HK-2 (cell line): ENCODE data around the gene PSTK.

ENCODE experiments used
- DNase-seq: peaks from one replicate; pipeline ENCODE4 v3.0.0-alpha.2; 2018; ENCODE audit not compliant: unreplicated experiment

Gene PSTK

GRCh38 chr10:122992031-122992585 lies 11.9 kb downstream of the PSTK start:
- no peak for DNase-seq

DNA sequence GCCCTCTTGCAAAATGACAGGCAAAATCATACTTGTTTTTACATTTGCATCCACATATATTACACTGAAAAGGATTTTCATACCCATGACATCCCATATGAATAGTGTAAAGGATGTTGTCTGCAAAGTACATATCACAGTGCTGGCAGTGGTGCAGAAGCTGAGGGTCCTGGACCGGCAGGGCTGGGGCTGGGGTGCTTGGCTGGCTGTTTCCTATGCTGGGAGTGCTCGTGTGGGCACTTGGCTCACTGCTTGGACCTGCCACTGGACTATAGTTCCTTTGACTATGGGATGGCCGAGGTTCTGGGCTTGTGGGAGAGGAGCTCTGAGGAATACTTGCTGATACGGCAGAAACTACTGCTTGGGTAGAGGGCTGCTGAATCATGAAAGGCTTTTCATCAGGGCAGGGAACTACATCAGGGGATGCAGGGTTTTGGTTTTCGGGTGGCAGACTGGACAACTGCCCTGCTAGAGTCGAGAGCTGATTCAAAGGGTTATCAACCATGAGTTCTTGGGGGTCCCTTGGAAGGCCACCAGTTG lies 13.7 kb downstream of the PSTK start:
- no peak for DNase-seq

DNA sequence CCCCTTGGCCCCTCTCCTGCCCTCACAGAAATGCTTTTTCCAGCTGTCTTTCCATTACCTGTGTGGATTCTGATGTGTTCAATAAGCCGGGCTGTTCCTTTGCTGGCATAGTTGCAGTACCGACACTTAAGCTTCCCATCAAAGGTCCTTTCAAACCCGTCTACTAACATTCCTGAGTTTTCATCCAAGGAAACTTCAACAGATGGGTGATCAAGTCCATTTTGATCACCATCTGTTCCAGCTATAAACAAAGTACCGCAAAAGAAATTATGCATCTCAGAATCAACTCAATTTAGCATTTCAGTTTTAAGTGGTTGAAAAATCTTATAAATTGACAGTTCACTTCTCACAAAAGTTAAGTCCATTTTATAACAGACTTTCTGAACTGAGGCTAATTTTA lies 15.7 kb downstream of the PSTK start:
- DNase-seq, result no peak

DNA sequence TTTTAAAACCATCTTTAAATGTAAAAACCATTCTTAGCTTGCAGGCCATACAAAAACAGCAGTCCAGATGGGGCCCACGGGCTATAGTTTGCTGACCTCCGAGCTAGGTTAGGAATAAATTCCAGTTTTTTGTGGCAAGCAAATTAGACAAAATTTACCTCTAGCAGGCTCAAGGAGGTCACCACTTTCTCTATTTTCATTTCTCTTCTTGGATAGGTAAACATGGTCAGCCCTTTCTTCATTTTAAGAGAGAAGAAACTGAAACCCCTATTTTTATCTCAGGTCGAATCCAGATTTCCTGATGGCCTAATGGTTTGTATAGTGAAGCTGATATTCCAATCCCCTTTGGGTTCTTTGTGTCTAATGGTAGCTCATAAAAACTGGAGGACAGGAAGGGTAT lies 17.7 kb downstream of the PSTK start:
- no peak for DNase-seq

GRCh38 chr10:122998360-122998917 lies 18.2 kb downstream of the PSTK start:
- DNase-seq, result no peak

GRCh38 chr10:122998934-122999333 lies 18.7 kb downstream of the PSTK start:
- no peak for DNase-seq

- no peak for DNase-seq
Measured at GRCh38 chr10:122999347-122999746, 19.1 kb downstream of the PSTK start.

DNA sequence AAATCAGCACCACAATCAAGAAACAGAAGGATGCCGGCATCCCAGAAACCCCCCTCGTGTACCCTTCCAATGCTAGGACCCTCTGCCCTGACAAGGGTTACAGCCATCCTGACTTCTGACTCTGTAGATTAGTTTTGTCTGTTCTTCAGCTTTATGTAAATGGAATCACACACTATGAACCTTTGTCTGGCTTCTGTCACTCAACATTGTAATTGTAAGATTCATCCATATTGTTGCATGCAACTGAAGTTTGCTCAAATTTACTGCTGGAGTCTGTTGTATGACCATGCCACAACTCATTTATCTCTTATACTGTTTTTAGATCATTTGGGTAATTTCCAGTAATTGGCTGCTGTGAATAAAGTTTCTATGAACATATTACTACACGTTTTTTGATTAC lies 20.0 kb downstream of the PSTK start:
- DNase-seq, result no peak

DNA sequence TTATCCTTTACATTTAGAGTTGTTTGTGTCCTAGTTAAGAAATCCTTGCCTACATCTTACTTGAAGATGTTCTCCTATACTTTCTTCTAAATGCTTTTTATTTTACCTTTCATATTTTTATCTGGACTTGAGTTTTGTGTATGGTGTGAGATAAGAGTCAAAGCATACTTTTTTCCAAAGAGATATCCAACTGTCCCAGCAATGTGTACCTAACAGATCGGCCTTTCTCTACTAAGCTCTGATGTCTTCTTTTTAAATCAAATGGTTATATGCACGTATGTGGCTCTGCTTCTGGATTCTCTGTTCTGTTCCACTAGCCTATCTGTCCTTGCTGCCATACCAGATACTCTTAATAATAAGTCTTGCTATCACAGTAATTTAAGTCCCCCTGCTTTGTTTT lies 21.2 kb downstream of the PSTK start:
- no peak for DNase-seq

DNA sequence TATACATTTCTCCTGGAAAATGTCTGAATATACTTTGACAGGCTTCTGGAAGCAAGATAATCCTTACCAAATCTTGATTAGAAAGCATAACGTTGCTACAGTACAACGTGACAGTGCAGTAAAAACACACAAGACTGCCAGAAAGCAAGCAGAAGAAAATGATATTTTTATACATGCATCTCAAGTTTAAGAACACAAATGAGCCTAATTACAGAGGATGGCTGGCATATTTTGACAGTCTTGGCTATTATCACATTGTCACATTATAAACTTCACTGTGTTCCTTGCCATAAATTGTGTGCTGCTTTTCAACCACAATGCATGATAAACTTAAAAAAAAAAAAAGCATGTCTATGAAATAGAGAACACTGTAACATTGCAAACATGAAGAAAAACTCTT lies 24.1 kb downstream of the PSTK start:
- no peak for DNase-seq

GRCh38 chr10:123007558-123008354 lies 27.6 kb downstream of the PSTK start:
- DNase-seq, result peak; percentile 36

DNA sequence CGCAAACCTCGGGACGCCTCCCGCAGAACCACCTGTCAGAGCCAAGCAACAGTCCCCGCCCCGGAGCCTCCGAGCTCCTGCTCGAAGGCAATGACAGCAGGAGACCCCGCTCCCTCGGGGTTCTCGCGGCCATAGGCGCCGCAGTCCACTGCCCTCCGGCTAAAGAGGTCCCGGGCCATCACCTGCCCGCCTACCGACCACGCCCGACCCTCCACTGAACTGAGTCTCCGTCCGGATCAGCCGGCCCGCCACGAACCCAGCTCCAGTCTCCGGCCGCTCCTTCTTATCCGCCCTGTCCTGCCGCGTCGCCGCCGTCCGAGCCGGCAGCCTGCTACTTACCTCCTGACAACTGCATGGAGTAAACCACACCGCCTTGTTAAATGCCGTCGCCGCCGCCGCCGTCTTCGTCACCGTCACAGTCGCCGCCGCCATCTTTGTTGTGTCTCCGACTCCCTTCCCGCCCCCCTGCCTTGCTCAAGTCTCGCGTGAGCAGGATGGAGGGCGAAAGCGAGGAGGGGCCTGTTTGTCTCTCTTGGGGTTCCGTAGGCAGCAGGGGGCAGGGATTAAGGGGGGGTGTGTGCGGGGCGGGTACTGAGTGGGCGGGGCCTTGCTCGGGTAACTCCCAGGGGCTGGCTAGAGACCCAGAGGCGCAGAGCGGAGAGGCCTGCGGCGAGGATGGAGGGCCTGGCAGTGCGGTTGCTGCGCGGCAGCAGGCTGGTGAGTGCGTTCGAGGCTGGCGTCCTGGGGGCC lies 28.3 kb downstream of the PSTK start, which contains the start of the genes ACADSB and IKZF5:
ACADSB (plus strand) TSS at position 652 of the 750 bp plus-strand sequence; CDS start at position 676, 24 bp downstream.
IKZF5 (minus strand) TSS at position 441 of the 750 bp plus-strand sequence. CDS start 10,170 bp downstream, outside the sequence.
- peak; percentile 98 for DNase-seq

DNA sequence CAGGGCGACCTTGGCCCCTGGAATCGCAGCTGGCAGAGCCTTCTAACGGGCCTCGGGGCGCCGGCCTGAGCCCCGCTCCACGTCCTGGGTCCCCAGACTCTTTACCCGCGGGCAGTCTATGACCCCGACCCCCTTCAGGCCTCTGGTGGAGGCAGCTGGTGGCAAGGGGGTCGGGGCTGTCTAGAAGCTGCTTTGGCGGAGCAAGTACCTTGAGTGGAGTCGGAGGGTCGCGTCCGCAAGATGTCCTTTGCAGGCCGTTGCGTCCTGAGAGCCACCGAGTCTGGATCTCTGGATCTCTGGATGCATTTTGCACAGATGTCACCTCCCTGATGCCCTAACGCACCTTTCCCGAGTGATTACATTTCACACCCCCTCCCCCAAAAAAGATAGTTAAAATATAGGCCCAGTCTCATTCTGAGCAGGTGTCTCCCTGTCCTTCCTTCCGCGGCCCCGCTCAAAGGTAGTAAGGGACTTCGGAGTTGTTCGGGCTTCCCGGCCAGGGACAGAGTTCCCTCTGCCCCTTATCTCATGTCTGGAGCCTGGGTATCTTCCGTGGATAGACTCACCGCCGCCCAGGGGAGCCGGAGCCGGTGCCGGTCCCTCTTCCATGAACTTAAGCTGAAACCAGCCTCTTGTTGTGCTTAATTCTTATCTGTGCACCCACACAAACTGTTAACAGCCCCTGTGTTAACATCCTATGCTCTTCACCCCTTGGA lies 29.1 kb downstream of the PSTK start:
- peak; percentile 40 for DNase-seq

DNA sequence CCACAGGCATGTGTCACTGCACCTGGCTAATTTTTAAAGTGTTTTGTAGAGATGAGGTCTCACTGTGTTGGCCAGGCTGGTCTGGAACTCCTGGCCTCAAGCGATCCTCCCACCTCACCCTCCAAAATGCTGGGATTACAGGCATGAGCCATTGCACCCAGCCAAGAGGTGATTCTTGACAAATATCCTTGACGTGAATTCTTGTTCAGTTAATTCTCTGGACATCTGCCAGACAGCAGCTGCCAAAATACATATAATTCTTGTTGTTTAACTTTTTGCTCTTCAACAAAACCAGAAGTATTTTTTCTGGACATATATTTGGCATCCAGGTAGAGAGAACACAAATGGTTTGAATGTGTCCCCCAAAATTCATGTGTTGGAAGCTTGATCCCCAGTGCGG lies 31.8 kb downstream of the PSTK start:
- DNase-seq, result no peak

GRCh38 chr10:123013456-123014419 lies 33.5 kb downstream of the PSTK start:
- DNase-seq, result no peak

DNA sequence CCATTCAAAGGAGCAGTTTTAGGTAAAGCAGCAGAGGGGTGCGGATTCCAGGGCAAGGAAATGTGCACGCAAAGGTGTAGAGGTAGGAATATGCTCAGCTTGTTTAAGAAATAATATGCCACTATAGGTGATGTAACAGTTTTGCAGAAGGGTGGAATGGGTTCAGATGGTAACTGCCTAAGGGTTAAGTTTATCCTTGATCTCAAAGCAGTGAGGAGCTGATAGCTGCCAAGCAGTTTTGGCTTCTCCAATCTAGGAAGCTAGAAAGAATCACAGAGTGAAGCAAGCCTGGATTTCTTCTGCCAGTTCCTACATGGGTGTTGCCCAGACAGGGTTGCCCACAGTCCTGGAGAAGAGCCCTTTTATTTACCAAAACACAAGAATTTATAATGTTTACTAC lies 34.6 kb downstream of the PSTK start:
- no peak for DNase-seq

GRCh38 chr10:123016228-123016627 lies 36.0 kb downstream of the PSTK start:
- no peak for DNase-seq

GRCh38 chr10:123017421-123018165 lies 37.4 kb downstream of the PSTK start:
- DNase-seq, result no peak

DNA sequence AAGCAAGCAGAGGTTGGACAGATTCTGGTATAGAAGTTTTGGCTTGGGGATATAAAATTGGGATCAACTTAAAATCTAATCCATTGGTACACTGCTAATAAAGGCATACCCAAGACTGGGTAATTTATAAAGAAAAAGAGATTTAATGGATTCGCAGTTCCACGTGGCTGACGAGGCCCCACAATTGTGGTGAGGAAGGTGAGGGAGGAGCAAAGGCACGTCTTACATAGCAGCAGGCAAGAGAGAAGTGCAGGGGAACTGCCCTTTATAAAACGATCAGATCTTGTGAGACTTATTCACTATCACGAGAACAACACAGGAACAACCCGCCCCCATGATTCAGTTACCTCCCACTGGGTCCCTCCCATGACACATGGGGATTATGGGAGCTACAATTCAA lies 38.3 kb downstream of the PSTK start:
- DNase-seq, result no peak

GRCh38 chr10:123019264-123019663 lies 39.1 kb downstream of the PSTK start:
- DNase-seq, result no peak
